ENCODE data around the gene ST8SIA1. TPM values are rescaled to one million over a fixed set of nuclear protein-coding genes. Genes with fewer than 3 reads are reported as not detected.

ST8SIA1 gene
- total and polyA plus RNA-seq, 11 donors = 0.60 to 5.7 (median 1.7) TPM

DNA sequence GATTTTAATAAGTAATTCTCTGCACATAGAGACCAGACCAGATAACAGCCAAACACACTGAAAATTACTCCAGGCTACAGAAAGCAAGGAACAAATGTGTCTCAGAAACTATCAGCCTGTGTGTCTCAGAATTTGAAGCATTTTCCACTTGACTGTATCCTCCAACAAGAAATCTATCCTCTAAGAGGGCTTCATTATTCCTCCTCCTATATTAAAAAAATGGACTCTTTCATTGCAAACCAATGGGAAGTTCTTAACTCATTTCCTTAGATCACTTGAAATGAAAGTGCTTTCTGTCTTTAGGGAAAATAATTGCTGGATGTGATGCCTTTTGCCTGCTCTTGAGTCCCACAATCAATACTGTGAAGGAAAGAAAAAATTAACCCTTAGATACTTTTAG is 2.3 kb downstream of the ST8SIA1 start:
- peak overlapping the region in 2 of 12 donors; percentile 31 to 81 for H3K27ac ChIP-seq
- intact Hi-C loops (cut with DNase I) = loop anchor here in 3 of 10 donors (10.0 kb wide), 1 partner anchor 113 kb away; no protein-coding TSS in a partner anchor
- H3K36me3 ChIP-seq = no peaks in the 10 kb centered on the region
- TF ChIP-seq, protein P1, sequence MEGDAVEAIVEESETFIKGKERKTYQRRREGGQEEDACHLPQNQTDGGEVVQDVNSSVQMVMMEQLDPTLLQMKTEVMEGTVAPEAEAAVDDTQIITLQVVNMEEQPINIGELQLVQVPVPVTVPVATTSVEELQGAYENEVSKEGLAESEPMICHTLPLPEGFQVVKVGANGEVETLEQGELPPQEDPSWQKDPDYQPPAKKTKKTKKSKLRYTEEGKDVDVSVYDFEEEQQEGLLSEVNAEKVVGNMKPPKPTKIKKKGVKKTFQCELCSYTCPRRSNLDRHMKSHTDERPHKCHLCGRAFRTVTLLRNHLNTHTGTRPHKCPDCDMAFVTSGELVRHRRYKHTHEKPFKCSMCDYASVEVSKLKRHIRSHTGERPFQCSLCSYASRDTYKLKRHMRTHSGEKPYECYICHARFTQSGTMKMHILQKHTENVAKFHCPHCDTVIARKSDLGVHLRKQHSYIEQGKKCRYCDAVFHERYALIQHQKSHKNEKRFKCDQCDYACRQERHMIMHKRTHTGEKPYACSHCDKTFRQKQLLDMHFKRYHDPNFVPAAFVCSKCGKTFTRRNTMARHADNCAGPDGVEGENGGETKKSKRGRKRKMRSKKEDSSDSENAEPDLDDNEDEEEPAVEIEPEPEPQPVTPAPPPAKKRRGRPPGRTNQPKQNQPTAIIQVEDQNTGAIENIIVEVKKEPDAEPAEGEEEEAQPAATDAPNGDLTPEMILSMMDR (IDR thresholded peaks at IDR 0.05) = no peak
- ATAC-seq = no peak
- peak overlapping the region in 5 of 12 donors; percentile 62 to 76 (median 71) for H3K4me3 ChIP-seq
- no peak for DNase-seq
- peaks cover 0 to 23% (median 7%) of the 10 kb centered on the region in 9 donors for H3K27me3 ChIP-seq
- peaks cover 0 to 18% (median 0%) of the 10 kb centered on the region in 12 donors for H3K4me1 ChIP-seq
- no peaks in the 10 kb centered on the region for H3K9me3 ChIP-seq

DNA sequence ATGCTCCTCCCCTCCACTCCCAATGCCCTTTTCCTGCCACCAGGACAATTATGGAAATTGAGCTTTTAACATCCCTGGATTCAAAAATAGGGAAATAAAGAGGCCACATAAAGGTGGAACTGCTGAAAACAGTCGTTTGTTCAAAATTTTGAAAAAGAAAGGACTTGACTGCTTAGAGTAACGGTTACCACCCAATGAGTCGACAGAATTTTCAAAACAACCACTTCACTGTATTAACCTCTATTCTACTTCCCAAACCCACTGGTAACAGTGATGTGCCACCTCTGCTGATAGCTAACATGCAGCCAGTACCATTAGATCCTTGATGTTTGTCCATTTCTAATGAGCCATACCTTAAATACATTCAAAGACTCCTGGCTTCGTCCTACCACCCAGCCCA is 4.9 kb downstream of the ST8SIA1 start:
- Histone ChIP-seq H3K27ac (peak overlapping the region in 1 of 12 donors; percentile 55), H3K9me3 (no peaks in the 10 kb centered on the region), H3K27me3 (peaks cover 0 to 19% (median 7%) of the 10 kb centered on the region in 9 donors), H3K4me1 (peaks cover 0 to 18% (median 0%) of the 10 kb centered on the region in 12 donors), H3K4me3 (no peak overlapping the region), H3K36me3 (no peaks in the 10 kb centered on the region)
- 73 to 82% (median 78%) methylated on average over 4 of the region's 4 CpGs for WGBS, 4 donors
- DNase-seq = no peak
- TF ChIP-seq, protein P1 (IDR thresholded peaks at IDR 0.05) = no peak
- TF ChIP-seq POLR2A (IDR thresholded peaks at IDR 0.05) = no peak
- ATAC-seq = no peak
- intact Hi-C loops (cut with DNase I) = loop anchor here in 4 of 10 donors (10.0 kb wide), 2 partner anchors 55 to 115 kb away; no protein-coding TSS in a partner anchor

DNA sequence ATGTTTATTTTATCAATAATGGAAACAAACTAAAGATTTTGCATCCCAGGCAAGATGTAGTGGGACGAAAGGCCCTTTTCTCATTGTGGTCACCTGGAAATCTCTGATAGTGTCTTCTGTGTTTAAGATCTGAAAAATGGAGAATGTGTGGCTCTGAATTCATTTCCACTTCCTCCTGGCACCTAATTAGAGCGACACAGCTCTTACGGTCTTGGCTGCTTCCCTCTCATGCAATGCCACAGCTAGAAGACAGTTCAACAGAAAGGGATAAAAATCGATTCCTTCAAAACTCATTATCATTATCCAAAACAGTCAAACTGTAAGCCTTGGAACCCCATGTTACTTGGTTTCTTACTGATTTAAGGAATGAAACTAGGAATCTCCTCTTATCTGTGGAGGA is 9.3 kb downstream of the ST8SIA1 start:
- ATAC-seq = no peak
- Histone ChIP-seq H3K27me3 (no peaks in the 10 kb centered on the region), H3K27ac (no peak overlapping the region), H3K36me3 (no peaks in the 10 kb centered on the region), H3K4me3 (no peak overlapping the region), H3K9me3 (peaks cover 0 to 7% (median 0%) of the 10 kb centered on the region in 12 donors), H3K4me1 (peaks cover 0 to 16% (median 0%) of the 10 kb centered on the region in 12 donors)
- TF ChIP-seq, protein P1 (IDR thresholded peaks at IDR 0.05) = no peak
- no peak for TF ChIP-seq POLR2A (IDR thresholded peaks at IDR 0.05)
- 75 to 79% (median 77%) methylated on average over 4 of the region's 4 CpGs for WGBS, 4 donors
- intact Hi-C loops (cut with DNase I) = loop anchor here in 1 of 10 donors (10.0 kb wide), 1 partner anchor 50 kb away; no protein-coding TSS in a partner anchor
- no peak for DNase-seq

DNA sequence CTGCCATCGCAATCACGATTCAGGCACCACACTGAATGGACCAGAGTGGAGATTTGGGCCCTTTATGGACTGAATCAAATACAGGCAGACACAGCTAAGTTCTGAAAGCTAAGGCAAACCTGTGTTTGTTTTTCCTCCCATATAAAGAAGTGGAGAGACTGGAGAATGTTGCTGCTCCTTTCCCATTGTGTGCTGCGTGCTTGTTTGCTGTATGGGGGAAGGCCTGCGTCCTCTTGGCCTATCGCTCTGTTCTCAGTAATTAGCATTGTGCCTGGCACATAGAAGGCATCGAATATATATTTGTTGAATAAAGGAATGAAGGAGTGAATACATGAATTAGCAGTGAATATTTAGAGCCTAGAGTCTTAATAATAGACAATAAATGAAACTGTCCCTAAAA is 12.4 kb downstream of the ST8SIA1 start:
- intact Hi-C loops (cut with DNase I) = loop anchor here in 1 of 10 donors (10.0 kb wide), 1 partner anchor 47 kb away; no protein-coding TSS in a partner anchor
- TF ChIP-seq, protein P1 (IDR thresholded peaks at IDR 0.05) = no peak
- no peak for TF ChIP-seq POLR2A (IDR thresholded peaks at IDR 0.05)
- H3K4me3 ChIP-seq = no peak overlapping the region
- H3K4me1 ChIP-seq = peaks cover 0 to 23% (median 0%) of the 10 kb centered on the region in 12 donors
- H3K27me3 ChIP-seq = no peaks in the 10 kb centered on the region
- no peak overlapping the region for H3K27ac ChIP-seq
- ATAC-seq (no peak), DNase-seq (no peak)
- no peaks in the 10 kb centered on the region for H3K36me3 ChIP-seq
- peaks cover 0 to 7% (median 0%) of the 10 kb centered on the region in 12 donors for H3K9me3 ChIP-seq
- 90 to 95% (median 93%) methylated on average over 6 of the region's 6 CpGs for WGBS, 4 donors
